BE2C (cell line): Measurements from ENCODE around the gene OR10A5.
"Not testable (repeated sequence)": the region's sequence is repeated elsewhere in the genome, so short reads cannot be mapped to it uniquely, and the experiment has no call there.

ENCODE experiments used
- DNase-seq: peaks from one replicate; pipeline ENCODE4 v3.0.0-alpha.2; 2020
- H3K27me3 ChIP-seq: fragments of 250-450 bp; sonication (Bioruptor Pico); 2 replicates; pipeline ENCODE4 v1.5.1; 2020; ENCODE audit warnings: mild to moderate bottlenecking
- H3K36me3 ChIP-seq: fragments of 250-450 bp; sonication (Bioruptor Pico); 2 replicates; pipeline ENCODE4 v1.5.1; 2020; ENCODE audit warnings: mild to moderate bottlenecking
- H3K4me1 ChIP-seq: fragments of 250-450 bp; sonication (Bioruptor Pico); 2 replicates; pipeline ENCODE4 v1.5.1; 2020
- H3K4me3 ChIP-seq: 2 replicates; pipeline ENCODE4 v1.5.1; 2011; ENCODE audit warnings: low read depth, low read length
- H3K9me3 ChIP-seq: fragments of 250-450 bp; sonication (Bioruptor Pico); 2 replicates; pipeline ENCODE4 v1.5.1; 2020
- CTCF ChIP-seq: IDR thresholded peaks from 2 replicates; pipeline ENCODE4 v1.5.1; 2012; ENCODE audit warnings: mild to moderate bottlenecking, low read depth, low read length

Gene OR10A5

GRCh38 chr11:6882751-6883150 is 37.3 kb downstream of the OR10A5 start:
- no peak overlapping the region for H3K4me3 ChIP-seq
- no peak for TF ChIP-seq CTCF
- DNase-seq: no peak

GRCh38 chr11:6887711-6888110 is 42.2 kb downstream of the OR10A5 start:
- H3K4me3 ChIP-seq, H3K27me3 ChIP-seq, H3K36me3 ChIP-seq, DNase-seq, H3K4me1 ChIP-seq, H3K9me3 ChIP-seq: not testable (repeated sequence)

More at GRCh38 chr11:6882751-6883150, 37.3 kb downstream of the OR10A5 start:
- H3K4me1 ChIP-seq: no peaks in the 10 kb centered on the region
- no peaks in the 10 kb centered on the region for H3K36me3 ChIP-seq
- H3K27me3 ChIP-seq: no peaks in the 10 kb centered on the region
- no peaks in the 10 kb centered on the region for H3K9me3 ChIP-seq

GRCh38 chr11:6888830-6889229 is 43.3 kb downstream of the OR10A5 start:
- H3K4me3 ChIP-seq: no peak overlapping the region
- H3K9me3 ChIP-seq: no peaks in the 10 kb centered on the region
- H3K4me1 ChIP-seq: no peaks in the 10 kb centered on the region
- H3K36me3 ChIP-seq: no peaks in the 10 kb centered on the region
- H3K27me3 ChIP-seq: no peaks in the 10 kb centered on the region
- DNase-seq: no peak
- TF ChIP-seq CTCF: no peak

GRCh38 chr11:6889835-6890234 is 44.4 kb downstream of the OR10A5 start:
- DNase-seq: no peak
- H3K4me3 ChIP-seq: no peak overlapping the region
- H3K9me3 ChIP-seq: no peaks in the 10 kb centered on the region
- H3K4me1 ChIP-seq: no peaks in the 10 kb centered on the region
- no peak for TF ChIP-seq CTCF
- H3K36me3 ChIP-seq: no peaks in the 10 kb centered on the region
- no peaks in the 10 kb centered on the region for H3K27me3 ChIP-seq

- no peaks in the 10 kb centered on the region for H3K9me3 ChIP-seq
- no peak within 1 kb of the TSS for H3K4me3 ChIP-seq
- H3K27me3 ChIP-seq: no peaks in the 10 kb centered on the region
- no peak for TF ChIP-seq CTCF
- DNase-seq: no peak
- no peaks in the 10 kb centered on the region for H3K36me3 ChIP-seq
- H3K4me1 ChIP-seq: no peaks in the 10 kb centered on the region
Measured at GRCh38 chr11:6892400-6892799, 46.9 kb downstream of the OR10A5 start, which contains the start of gene OR2D2. Gene OR2D2 (minus strand): TSS chr11:6892500. CDS start chr11:6892500, 0 bp downstream.

- no peaks in the 10 kb centered on the region for H3K4me1 ChIP-seq
- no peak overlapping the region for H3K4me3 ChIP-seq
- no peaks in the 10 kb centered on the region for H3K27me3 ChIP-seq
- H3K36me3 ChIP-seq: no peaks in the 10 kb centered on the region
- DNase-seq: no peak
- H3K9me3 ChIP-seq: no peaks in the 10 kb centered on the region
- no peak for TF ChIP-seq CTCF
Measured at GRCh38 chr11:6894097-6894496, 48.6 kb downstream of the OR10A5 start.

GRCh38 chr11:6895010-6895409 is 49.5 kb downstream of the OR10A5 start:
- Histone ChIP-seq H3K36me3 (no peaks in the 10 kb centered on the region), H3K4me3 (no peak overlapping the region), H3K9me3 (no peaks in the 10 kb centered on the region), H3K27me3 (no peaks in the 10 kb centered on the region), H3K4me1 (no peaks in the 10 kb centered on the region)
- DNase-seq: no peak
- no peak for TF ChIP-seq CTCF
